Neural progenitor cell (in vitro differentiated cells): ENCODE measurements around the gene MAT1A. TPM values are rescaled to one million over a fixed set of nuclear protein-coding genes. Genes with fewer than 3 reads are reported as not detected.
A peak's percentile ranks its signal among the peaks of the same experiment; 100 is the strongest.

Source experiments
- DNase-seq: peaks from one replicate; pipeline ENCODE4 v3.0.0-alpha.2; 2016; ENCODE audit warnings: low spot score
- H2AFZ ChIP-seq: fragments of 200-600 bp; sonication (generic); replicated peaks from 2 replicates; pipeline ENCODE4 v1.6.1; 2016; ENCODE audit warnings: antibody characterized with exemption
- H3F3A ChIP-seq: fragments of 200-600 bp; sonication (generic); 2 replicates; pipeline ENCODE4 v1.6.1; 2016; ENCODE audit warnings: antibody characterized with exemption, low read depth
- H3K27ac ChIP-seq: fragments of 200-600 bp; sonication (generic); 2 replicates; pipeline ENCODE4 v1.5.1; 2016; ENCODE audit warnings: mild to moderate bottlenecking
- H3K27me3 ChIP-seq: fragments of 200-600 bp; sonication (generic); 2 replicates; pipeline ENCODE4 v1.6.1; 2016; ENCODE audit warnings: mild to moderate bottlenecking, moderate library complexity
- H3K36me3 ChIP-seq: fragments of 200-600 bp; sonication (generic); 2 replicates; pipeline ENCODE4 v1.5.1; 2016
- H3K4me1 ChIP-seq: fragments of 200-600 bp; sonication (generic); 2 replicates; pipeline ENCODE4 v1.6.1; 2016; ENCODE audit warnings: mixed run types
- H3K4me2 ChIP-seq: fragments of 200-600 bp; sonication (generic); 2 replicates; pipeline ENCODE4 v1.6.1; 2016
- H3K4me3 ChIP-seq: fragments of 200-600 bp; sonication (generic); 2 replicates; pipeline ENCODE4 v1.5.1; 2016
- H3K79me2 ChIP-seq: fragments of 200-600 bp; sonication (generic); 2 replicates; pipeline ENCODE4 v1.6.1; 2016; ENCODE audit warnings: low read depth
- H3K9ac ChIP-seq: fragments of 200-600 bp; sonication (generic); 2 replicates; pipeline ENCODE4 v1.6.1; 2016
- H3K9me3 ChIP-seq: fragments of 200-600 bp; sonication (generic); 2 replicates; pipeline ENCODE4 v1.5.1; 2016; ENCODE audit warnings: low read depth
- H4K20me1 ChIP-seq: fragments of 200-600 bp; sonication (generic); 2 replicates; pipeline ENCODE4 v1.6.1; 2016; ENCODE audit warnings: low read depth
- H3K27ac Mint-ChIP-seq: 3 replicates; pipeline ENCODE4 v1.8.0; 2021; ENCODE audit warnings: mixed read lengths
- H3K27me3 Mint-ChIP-seq: 2 replicates; pipeline ENCODE4 v1.8.0; 2022; ENCODE audit warnings: low read depth, mild to moderate bottlenecking, inconsistent platforms, moderate library complexity, mixed read lengths; ENCODE audit not compliant: insufficient read depth
- H3K36me3 Mint-ChIP-seq: 3 replicates; pipeline ENCODE4 v1.8.0; 2021; ENCODE audit warnings: mixed read lengths
- H3K4me1 Mint-ChIP-seq: 3 replicates; pipeline ENCODE4 v1.8.0; 2021; ENCODE audit warnings: mixed read lengths
- H3K4me3 Mint-ChIP-seq: 3 replicates; pipeline ENCODE4 v1.8.0; 2021; ENCODE audit warnings: mild to moderate bottlenecking, moderate library complexity, mixed read lengths
- H3K9me3 Mint-ChIP-seq: 3 replicates; pipeline ENCODE4 v1.8.0; 2020; ENCODE audit warnings: mixed read lengths
- EZH2 ChIP-seq: fragments of 200-600 bp; sonication (generic); IDR thresholded peaks from 2 replicates; pipeline ENCODE4 v1.6.1; 2017; ENCODE audit warnings: antibody characterized with exemption, mild to moderate bottlenecking, moderate library complexity
- EZH2phosphoT487 ChIP-seq: fragments of 200-600 bp; sonication (generic); IDR thresholded peaks from 2 replicates; pipeline ENCODE4 v1.6.1; 2017; ENCODE audit warnings: antibody characterized with exemption
- total RNA-seq: library from RNA; depleted of rRNA; stranded (reverse); fragments of >200 nt; gene quantifications from 2 replicates; pipeline ENCODE4 v1.2.3, GENCODE V29; 2015; ENCODE audit warnings: low replicate concordance
- TF ChIP-seq, protein P1 (sequence below): fragments of 200-600 bp; sonication (generic); IDR thresholded peaks from 2 replicates; pipeline ENCODE4 v1.5.1; 2017; ENCODE audit warnings: antibody characterized with exemption, mild to moderate bottlenecking

MAT1A gene
- total RNA-seq, 1 donor from 2014 or later, result not detected

GRCh38 chr10:80265740-80266512, 23.5 kb downstream of the MAT1A start:
- H3K27me3 Mint-ChIP-seq, result peaks cover 2% of the 10 kb centered on the region
- peak; percentile 52 for DNase-seq

GRCh38 chr10:80264081-80265056, 25.1 kb downstream of the MAT1A start:
- TF ChIP-seq EZH2phosphoT487, result no peak
- no peak for TF ChIP-seq EZH2
- TF ChIP-seq, protein P1, sequence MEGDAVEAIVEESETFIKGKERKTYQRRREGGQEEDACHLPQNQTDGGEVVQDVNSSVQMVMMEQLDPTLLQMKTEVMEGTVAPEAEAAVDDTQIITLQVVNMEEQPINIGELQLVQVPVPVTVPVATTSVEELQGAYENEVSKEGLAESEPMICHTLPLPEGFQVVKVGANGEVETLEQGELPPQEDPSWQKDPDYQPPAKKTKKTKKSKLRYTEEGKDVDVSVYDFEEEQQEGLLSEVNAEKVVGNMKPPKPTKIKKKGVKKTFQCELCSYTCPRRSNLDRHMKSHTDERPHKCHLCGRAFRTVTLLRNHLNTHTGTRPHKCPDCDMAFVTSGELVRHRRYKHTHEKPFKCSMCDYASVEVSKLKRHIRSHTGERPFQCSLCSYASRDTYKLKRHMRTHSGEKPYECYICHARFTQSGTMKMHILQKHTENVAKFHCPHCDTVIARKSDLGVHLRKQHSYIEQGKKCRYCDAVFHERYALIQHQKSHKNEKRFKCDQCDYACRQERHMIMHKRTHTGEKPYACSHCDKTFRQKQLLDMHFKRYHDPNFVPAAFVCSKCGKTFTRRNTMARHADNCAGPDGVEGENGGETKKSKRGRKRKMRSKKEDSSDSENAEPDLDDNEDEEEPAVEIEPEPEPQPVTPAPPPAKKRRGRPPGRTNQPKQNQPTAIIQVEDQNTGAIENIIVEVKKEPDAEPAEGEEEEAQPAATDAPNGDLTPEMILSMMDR, result no peak
- H2AFZ ChIP-seq, result peak overlapping the region; percentile 50
- Mint-ChIP-seq H3K4me1 (peaks cover 19% of the 10 kb centered on the region), H3K27ac (peak overlapping the region; percentile 29), H3K36me3 (no peaks in the 10 kb centered on the region), H3K9me3 (peaks cover 3% of the 10 kb centered on the region), H3K4me3 (no peak overlapping the region), H3K27me3 (peaks cover 2% of the 10 kb centered on the region)
- DNase-seq, result no peak
- no peaks in the 10 kb centered on the region for H3K9me3 ChIP-seq
- no peaks in the 10 kb centered on the region for H3K27me3 ChIP-seq
- no peak overlapping the region for H3K4me2 ChIP-seq
- no peaks in the 10 kb centered on the region for H3K79me2 ChIP-seq
- H3K4me3 ChIP-seq, result no peak overlapping the region
- no peak overlapping the region for H3K27ac ChIP-seq
- peaks cover 4% of the 10 kb centered on the region for H3F3A ChIP-seq
- H3K4me1 ChIP-seq, result peaks cover 16% of the 10 kb centered on the region
- no peaks in the 10 kb centered on the region for H3K36me3 ChIP-seq
- no peak overlapping the region for H3K9ac ChIP-seq
- no peaks in the 10 kb centered on the region for H4K20me1 ChIP-seq

More at GRCh38 chr10:80265740-80266512, 23.5 kb downstream of the MAT1A start:
- no peaks in the 10 kb centered on the region for H3K9me3 ChIP-seq
- peak overlapping the region; percentile 90 for H2AFZ ChIP-seq
- peaks cover 4% of the 10 kb centered on the region for H3F3A ChIP-seq
- no peaks in the 10 kb centered on the region for H3K79me2 ChIP-seq
- Mint-ChIP-seq H3K9me3 (peaks cover 7% of the 10 kb centered on the region), H3K36me3 (no peaks in the 10 kb centered on the region), H3K4me1 (peaks cover 19% of the 10 kb centered on the region), H3K27ac (peak overlapping the region; percentile 2), H3K4me3 (no peak overlapping the region)
- H3K4me3 ChIP-seq, result no peak overlapping the region
- H3K36me3 ChIP-seq, result no peaks in the 10 kb centered on the region
- TF ChIP-seq EZH2phosphoT487, result no peak
- TF ChIP-seq, protein P1, result no peak
- no peak for TF ChIP-seq EZH2
- H3K4me2 ChIP-seq, result peak overlapping the region; percentile 43
- no peaks in the 10 kb centered on the region for H4K20me1 ChIP-seq
- H3K4me1 ChIP-seq, result peaks cover 16% of the 10 kb centered on the region
- H3K27ac ChIP-seq, result no peak overlapping the region
- no peak overlapping the region for H3K9ac ChIP-seq
- H3K27me3 ChIP-seq, result no peaks in the 10 kb centered on the region

GRCh38 chr10:80261316-80262030, 28.0 kb downstream of the MAT1A start:
- Histone ChIP-seq H3F3A (peaks cover 4% of the 10 kb centered on the region), H3K9me3 (no peaks in the 10 kb centered on the region), H3K4me1 (peaks cover 15% of the 10 kb centered on the region), H3K4me3 (no peak overlapping the region), H3K27ac (no peak overlapping the region), H3K9ac (no peak overlapping the region), H3K27me3 (no peaks in the 10 kb centered on the region), H2AFZ (no peak overlapping the region), H3K36me3 (no peaks in the 10 kb centered on the region), H4K20me1 (no peaks in the 10 kb centered on the region), H3K4me2 (no peak overlapping the region), H3K79me2 (no peaks in the 10 kb centered on the region)
- DNase-seq, result no peak
- Mint-ChIP-seq H3K27ac (no peak overlapping the region), H3K9me3 (no peaks in the 10 kb centered on the region), H3K27me3 (peaks cover 2% of the 10 kb centered on the region), H3K4me1 (peaks cover 12% of the 10 kb centered on the region), H3K4me3 (no peak overlapping the region), H3K36me3 (no peaks in the 10 kb centered on the region)
- TF ChIP-seq, protein P1, result no peak
- TF ChIP-seq EZH2 (no peak), EZH2phosphoT487 (no peak)
